Left ventricle myocardium inferior (tissue), 1 donor: ENCODE measurements around the gene SON. TPM values are rescaled to one million over a fixed set of nuclear protein-coding genes. Genes with fewer than 3 reads are reported as not detected.

Experiments
- DNase-seq: peaks from one replicate; pipeline ENCODE4 v3.0.0-alpha.2; 2020
- H3K27ac ChIP-seq: fragments of 200-600 bp; replicated peaks from 2 replicates; pipeline ENCODE4 v1.8.0; 2021
- H3K27me3 ChIP-seq: fragments of 200-600 bp; 2 replicates; pipeline ENCODE4 v1.8.0; 2021; ENCODE audit warnings: low read depth
- H3K36me3 ChIP-seq: fragments of 200-600 bp; 2 replicates; pipeline ENCODE4 v1.8.0; 2021
- H3K4me1 ChIP-seq: fragments of 200-600 bp; 2 replicates; pipeline ENCODE4 v1.8.0; 2021
- H3K4me3 ChIP-seq: fragments of 200-600 bp; 2 replicates; pipeline ENCODE4 v1.8.0; 2021; ENCODE audit warnings: mild to moderate bottlenecking, moderate library complexity
- H3K9me3 ChIP-seq: fragments of 200-600 bp; replicated peaks from 2 replicates; pipeline ENCODE4 v1.8.0; 2021
- intact Hi-C: fragments of 100-400 bp; cut with micrococcal nuclease; formaldehyde crosslinking; loops from one replicate; pipeline ENCODE4 v1.11.0; 2022
- total RNA-seq: library from RNA; stranded (reverse); fragmentation: NEBNext Ultra II Directional; extraction: Animal tissue kit (Norgen Biotek cat#: 25700); gene quantifications from one replicate; pipeline ENCODE4 v1.2.1, GENCODE V29; 2021
- TF ChIP-seq, protein P1 (sequence below): fragments of 200-600 bp; IDR thresholded peaks from 2 replicates; pipeline ENCODE4 v1.8.0; 2021; ENCODE audit warnings: antibody characterized with exemption, mild to moderate bottlenecking, borderline replicate concordance
- donor health status: DM: no; HTN: yes; CAD: no; lungs with severe emphysema.

SON gene
- total RNA-seq, 1 donor from 2014 or later = 148 TPM

DNA sequence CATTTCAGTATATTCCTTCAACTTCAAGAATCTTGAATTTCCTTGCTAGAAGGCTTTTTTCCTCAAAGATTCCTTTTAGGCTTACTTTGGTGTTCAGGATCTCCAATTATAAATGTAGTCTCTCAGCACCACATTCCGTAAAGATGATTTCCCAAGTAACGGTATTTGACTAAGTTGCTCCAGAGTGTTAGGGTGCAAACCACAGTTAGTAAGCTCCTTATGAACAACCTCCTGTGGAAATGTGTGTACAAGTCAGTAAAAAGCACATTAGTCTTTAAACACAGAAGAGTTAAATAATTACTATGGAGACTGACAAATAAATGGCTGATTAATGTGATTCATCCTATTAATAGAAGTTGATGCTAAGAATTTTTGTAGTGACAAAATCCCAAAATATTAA is 35.4 kb downstream of the SON start:
- Histone ChIP-seq H3K36me3 (peaks cover 47% of the 10 kb centered on the region), H3K4me1 (peaks cover 12% of the 10 kb centered on the region), H3K4me3 (no peak overlapping the region), H3K27me3 (no peaks in the 10 kb centered on the region), H3K9me3 (no peaks in the 10 kb centered on the region), H3K27ac (no peak overlapping the region)
- TF ChIP-seq, protein P1, sequence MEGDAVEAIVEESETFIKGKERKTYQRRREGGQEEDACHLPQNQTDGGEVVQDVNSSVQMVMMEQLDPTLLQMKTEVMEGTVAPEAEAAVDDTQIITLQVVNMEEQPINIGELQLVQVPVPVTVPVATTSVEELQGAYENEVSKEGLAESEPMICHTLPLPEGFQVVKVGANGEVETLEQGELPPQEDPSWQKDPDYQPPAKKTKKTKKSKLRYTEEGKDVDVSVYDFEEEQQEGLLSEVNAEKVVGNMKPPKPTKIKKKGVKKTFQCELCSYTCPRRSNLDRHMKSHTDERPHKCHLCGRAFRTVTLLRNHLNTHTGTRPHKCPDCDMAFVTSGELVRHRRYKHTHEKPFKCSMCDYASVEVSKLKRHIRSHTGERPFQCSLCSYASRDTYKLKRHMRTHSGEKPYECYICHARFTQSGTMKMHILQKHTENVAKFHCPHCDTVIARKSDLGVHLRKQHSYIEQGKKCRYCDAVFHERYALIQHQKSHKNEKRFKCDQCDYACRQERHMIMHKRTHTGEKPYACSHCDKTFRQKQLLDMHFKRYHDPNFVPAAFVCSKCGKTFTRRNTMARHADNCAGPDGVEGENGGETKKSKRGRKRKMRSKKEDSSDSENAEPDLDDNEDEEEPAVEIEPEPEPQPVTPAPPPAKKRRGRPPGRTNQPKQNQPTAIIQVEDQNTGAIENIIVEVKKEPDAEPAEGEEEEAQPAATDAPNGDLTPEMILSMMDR = no peak
- intact Hi-C loops = no loop called here
- DNase-seq = no peak

DNA sequence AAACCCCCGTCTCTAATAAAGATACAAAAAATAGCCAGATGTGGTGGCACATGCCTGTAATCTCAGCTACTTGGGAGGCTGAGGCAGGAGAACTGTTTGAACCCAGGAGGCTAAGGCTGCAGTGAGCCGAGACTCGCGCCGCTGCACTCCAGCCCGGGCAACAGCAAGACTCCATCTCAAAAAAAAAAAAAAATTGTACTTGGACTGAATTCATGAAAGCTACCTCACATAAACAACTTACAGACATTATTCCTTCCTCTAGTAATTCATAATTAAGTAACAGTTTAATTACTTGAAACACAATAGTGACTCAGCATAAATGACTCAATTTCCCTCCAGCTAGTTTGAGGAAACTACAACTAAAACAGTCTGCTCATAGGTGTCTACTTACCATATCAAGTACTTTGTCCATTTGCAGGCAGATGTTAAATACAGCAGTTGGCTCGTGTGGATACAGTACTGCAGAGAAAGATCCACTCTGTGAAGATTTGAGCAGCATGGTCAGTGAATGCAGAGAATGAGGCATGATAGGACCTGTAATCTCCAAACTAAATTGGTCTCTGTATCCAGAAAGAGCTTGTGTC is 36.2 kb downstream of the SON start:
- H3K27me3 ChIP-seq = no peaks in the 10 kb centered on the region
- intact Hi-C loops = no loop called here
- H3K4me3 ChIP-seq = no peak overlapping the region
- peaks cover 39% of the 10 kb centered on the region for H3K36me3 ChIP-seq
- DNase-seq = no peak
- no peaks in the 10 kb centered on the region for H3K9me3 ChIP-seq
- TF ChIP-seq, protein P1 = no peak
- H3K4me1 ChIP-seq = peaks cover 12% of the 10 kb centered on the region
- H3K27ac ChIP-seq = no peak overlapping the region

DNA sequence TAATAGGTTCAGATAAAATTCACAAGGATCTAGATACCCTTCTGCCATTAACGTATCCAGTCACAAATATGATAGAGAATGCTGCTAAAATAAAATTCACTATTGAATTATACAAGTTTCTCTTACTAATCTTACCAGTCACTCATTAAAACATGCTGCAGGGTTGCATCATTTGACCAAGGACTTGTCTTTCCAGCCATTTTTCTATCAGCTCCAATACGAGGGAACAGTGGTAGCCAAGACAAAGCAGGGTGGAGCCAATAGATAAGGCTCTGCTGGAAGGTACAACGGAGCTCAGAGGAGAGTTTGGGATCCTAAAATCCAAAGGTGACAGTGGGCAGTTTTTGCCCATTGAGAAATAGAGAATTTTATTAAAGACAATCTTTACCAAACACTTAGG is 41.6 kb downstream of the SON start:
- Histone ChIP-seq H3K27ac (no peak overlapping the region), H3K4me1 (peaks cover 22% of the 10 kb centered on the region), H3K4me3 (no peak overlapping the region), H3K9me3 (no peaks in the 10 kb centered on the region), H3K36me3 (no peaks in the 10 kb centered on the region), H3K27me3 (no peaks in the 10 kb centered on the region)
- intact Hi-C loops = no loop called here
- DNase-seq = no peak
- TF ChIP-seq, protein P1 = no peak

DNA sequence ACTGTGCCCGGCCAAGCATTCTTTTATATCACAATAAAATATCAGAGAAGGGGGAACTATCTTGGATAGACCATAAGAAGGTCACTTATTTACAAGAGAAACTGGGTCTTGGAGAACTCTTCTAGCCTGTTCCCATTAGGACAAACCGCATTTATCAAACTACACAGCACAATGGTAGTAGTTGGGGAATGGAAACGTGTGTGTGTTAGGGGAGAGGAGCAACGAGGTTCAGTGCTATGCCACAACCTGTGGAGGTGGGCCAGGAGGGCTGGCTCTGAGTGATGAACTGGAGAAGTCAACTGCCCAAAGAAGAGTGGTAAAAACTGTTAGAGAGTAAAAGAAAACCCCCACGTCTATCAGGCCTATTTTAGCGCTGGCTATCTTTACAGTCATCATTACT is 44.1 kb downstream of the SON start:
- TF ChIP-seq, protein P1 = no peak
- intact Hi-C loops = no loop called here
- H3K9me3 ChIP-seq = no peaks in the 10 kb centered on the region

DNA sequence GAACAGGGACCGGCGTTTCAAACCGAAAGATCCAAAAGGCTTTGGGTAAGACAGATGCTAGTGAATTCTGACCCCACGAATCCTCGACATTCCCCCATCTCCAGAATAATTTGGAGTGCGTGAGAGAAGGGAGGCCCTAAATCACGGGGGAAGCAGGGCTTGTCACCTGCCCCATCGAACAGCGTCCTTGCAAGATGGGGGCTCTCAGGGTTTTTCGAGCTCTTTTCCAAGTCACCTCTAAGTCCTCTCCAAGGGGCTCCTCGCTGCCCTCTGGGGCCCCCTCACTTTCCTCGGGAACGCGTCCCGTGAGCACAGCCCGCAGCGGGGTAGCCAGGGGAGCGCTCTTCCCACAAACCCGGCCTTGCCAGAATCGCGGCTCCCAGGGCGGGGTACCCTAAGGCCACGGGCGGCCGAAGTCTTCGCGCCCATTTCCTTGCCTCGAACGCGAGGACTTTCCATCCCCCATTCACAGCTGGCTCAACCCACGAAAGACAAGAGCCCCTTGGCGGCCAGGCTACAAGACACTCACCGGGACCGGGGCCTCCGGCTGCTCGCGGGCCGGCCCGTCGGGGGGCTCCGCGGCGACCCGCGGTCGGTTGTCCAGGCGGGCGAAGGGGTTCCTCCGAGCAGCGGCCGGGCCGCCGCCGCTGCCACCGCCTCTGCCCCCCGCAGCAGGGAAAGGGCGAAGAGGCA is 45.1 kb downstream of the SON start:
- intact Hi-C loops = no loop called here
- DNase-seq = no peak
- TF ChIP-seq, protein P1 = no peak
- no peaks in the 10 kb centered on the region for H3K9me3 ChIP-seq
- H3K27me3 ChIP-seq = no peaks in the 10 kb centered on the region
- peak overlapping the region; percentile 90 for H3K27ac ChIP-seq
- peaks cover 23% of the 10 kb centered on the region for H3K4me1 ChIP-seq
- peak overlapping the region; percentile 90 for H3K4me3 ChIP-seq
- H3K36me3 ChIP-seq = peaks cover under 1% of the 10 kb centered on the region

More for the DNA sequence above, 44.1 kb downstream of the SON start:
- Histone ChIP-seq H3K36me3 (no peaks in the 10 kb centered on the region), H3K4me3 (no peak overlapping the region), H3K4me1 (peaks cover 23% of the 10 kb centered on the region), H3K27ac (no peak overlapping the region), H3K27me3 (no peaks in the 10 kb centered on the region)
- DNase-seq = no peak
